Hepatic stellate cell (primary cell): Measurements from ENCODE around the gene STK32C.
"Not testable (repeated sequence)": the region's sequence is repeated elsewhere in the genome, so short reads cannot be mapped to it uniquely, and the experiment has no call there.

ENCODE experiments used
- DNase-seq: peaks from one replicate; pipeline ENCODE4 v3.0.0; 2011; ENCODE audit warnings: low spot score

Gene STK32C

GRCh38 chr10:132301371-132302330 is 6.1 kb downstream of the STK32C start:
- DNase-seq = no peak

GRCh38 chr10:132300582-132300981 is 7.2 kb downstream of the STK32C start:
- DNase-seq = no peak

GRCh38 chr10:132299371-132300336 is 8.1 kb downstream of the STK32C start:
- DNase-seq = no peak

GRCh38 chr10:132298038-132298881 is 9.5 kb downstream of the STK32C start:
- DNase-seq = no peak

- no peak for DNase-seq
These were observed 10.2 kb downstream of the STK32C start for GRCh38 chr10:132297526-132297925.

- no peak for DNase-seq
These were observed 10.9 kb downstream of the STK32C start for GRCh38 chr10:132296666-132297443.

GRCh38 chr10:132295481-132295880 is 12.3 kb downstream of the STK32C start:
- DNase-seq = not testable (repeated sequence)

GRCh38 chr10:132294561-132295318 is 13.0 kb downstream of the STK32C start:
- no peak for DNase-seq

- no peak for DNase-seq
These were observed 13.8 kb downstream of the STK32C start for GRCh38 chr10:132293813-132294520.

- DNase-seq = no peak
These were observed 14.4 kb downstream of the STK32C start for GRCh38 chr10:132293201-132293812.

- no peak for DNase-seq
These were observed 15.2 kb downstream of the STK32C start for GRCh38 chr10:132292287-132293200.

- no peak for DNase-seq
These were observed 15.9 kb downstream of the STK32C start for GRCh38 chr10:132291826-132292225.

- DNase-seq = no peak
These were observed 17.1 kb downstream of the STK32C start for GRCh38 chr10:132290631-132291030.

- no peak for DNase-seq
These were observed 18.3 kb downstream of the STK32C start for GRCh38 chr10:132289439-132289838.

GRCh38 chr10:132283604-132284382 is 24.0 kb downstream of the STK32C start:
- no peak for DNase-seq

GRCh38 chr10:132282667-132283603 is 24.8 kb downstream of the STK32C start:
- DNase-seq = no peak
